HEK293T (cell line): ENCODE results near the gene HSPA12A.

Experiments used
- FOXK2 ChIP-seq: fragments of 450-650 bp; IDR thresholded peaks from 2 replicates; pipeline ENCODE4 v1.6.1; 2016; ENCODE audit warnings: mild to moderate bottlenecking
- FOXM1 ChIP-seq: fragments of 450-650 bp; IDR thresholded peaks from 2 replicates; pipeline ENCODE4 v1.6.1; 2017; ENCODE audit warnings: mild to moderate bottlenecking, borderline replicate concordance
- HDGF ChIP-seq: fragments of 450-650 bp; IDR thresholded peaks from 2 replicates; pipeline ENCODE4 v1.6.1; 2017; ENCODE audit warnings: antibody characterized with exemption, borderline replicate concordance

DNA sequence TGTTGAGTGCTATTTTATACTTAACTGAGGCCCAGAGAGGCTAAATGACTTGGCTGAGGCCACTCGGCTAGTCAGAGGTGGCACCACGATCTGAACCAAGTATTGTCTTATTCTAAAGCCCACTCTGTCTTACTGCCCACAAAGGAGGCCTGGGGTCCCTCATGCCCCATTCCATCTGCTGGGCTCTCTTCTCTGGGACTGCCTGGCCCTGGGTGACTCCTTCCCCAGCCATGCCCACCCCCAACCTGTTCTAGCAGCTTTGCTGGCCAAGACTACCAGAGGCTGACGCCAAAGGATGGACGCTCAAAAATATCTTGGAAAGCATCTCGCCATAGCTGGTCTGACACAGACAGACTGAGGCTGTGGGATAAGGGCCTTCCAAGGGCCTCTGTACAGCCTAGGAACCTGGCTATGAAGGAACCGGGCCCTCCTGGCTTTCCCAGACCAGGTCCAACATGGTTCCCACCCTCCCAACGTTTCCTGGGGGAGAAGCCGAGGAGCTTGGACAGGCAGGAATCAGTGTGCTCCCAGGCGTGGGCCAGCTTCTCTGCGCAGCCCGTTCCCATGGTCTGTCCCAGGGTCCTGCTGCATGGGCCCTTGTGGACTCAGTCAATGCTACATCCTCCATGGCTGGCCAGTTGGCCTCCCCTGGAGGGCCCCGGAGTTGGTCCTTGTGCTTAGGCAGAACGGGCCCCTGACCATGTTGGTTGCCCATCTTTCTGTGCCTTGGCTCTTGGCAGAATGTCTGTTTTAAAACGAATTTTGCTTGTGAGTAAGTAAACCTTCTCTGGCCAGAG, 11.7 kb downstream of the HSPA12A start:
- TF ChIP-seq HDGF: no peak
- no peak for TF ChIP-seq FOXK2
- TF ChIP-seq FOXM1: no peak
